Gastrocnemius medialis (tissue), 4 donors: Measurements from ENCODE around the gene CRYL1.

ENCODE experiments used
- CTCF ChIP-seq, 5 experiments: fragments of 450-650 bp in 3 of 5; fragments of 200-600 bp in 2 of 5; sonication (generic) in 2 of 5; IDR thresholded peaks in 4 of 5; conservative IDR thresholded peaks in 1 of 5; 1 replicate in 4 of 5; 2 replicates in 1 of 5; pipeline ENCODE4 v1.5.1; 2016 to 2019; ENCODE audit warnings: antibody characterized with exemption in 5 of 5, mild to moderate bottlenecking in 3 of 5, moderate library complexity in 3 of 5
- POLR2A ChIP-seq, 2 donors: fragments of 450-650 bp; IDR thresholded peaks; one replicate each; pipeline ENCODE4 v1.6.1; 2017; ENCODE audit warnings: antibody characterized with exemption in 2 of 2, mild to moderate bottlenecking in 2 of 2, moderate library complexity in 2 of 2

GRCh38 chr13:20474515-20474914 lies 51.1 kb downstream of the CRYL1 start:
- TF ChIP-seq CTCF (IDR thresholded peaks at IDR 0.05 in 4 of 5, conservative IDR thresholded peaks at IDR 0.05 in 1 of 5): no peak
- no peak for TF ChIP-seq POLR2A (IDR thresholded peaks at IDR 0.05)
